Measurements from ENCODE around the gene HBEGF. TPM values are rescaled to one million over a fixed set of nuclear protein-coding genes. Genes with fewer than 3 reads are reported as not detected.
"Not testable (repeated sequence)": the region's sequence is repeated elsewhere in the genome, so short reads cannot be mapped to it uniquely, and the experiment has no call there.

The HBEGF gene
- total RNA-seq, 2 donors from 2014 or later, result 3.2 to 7.3 TPM

DNA sequence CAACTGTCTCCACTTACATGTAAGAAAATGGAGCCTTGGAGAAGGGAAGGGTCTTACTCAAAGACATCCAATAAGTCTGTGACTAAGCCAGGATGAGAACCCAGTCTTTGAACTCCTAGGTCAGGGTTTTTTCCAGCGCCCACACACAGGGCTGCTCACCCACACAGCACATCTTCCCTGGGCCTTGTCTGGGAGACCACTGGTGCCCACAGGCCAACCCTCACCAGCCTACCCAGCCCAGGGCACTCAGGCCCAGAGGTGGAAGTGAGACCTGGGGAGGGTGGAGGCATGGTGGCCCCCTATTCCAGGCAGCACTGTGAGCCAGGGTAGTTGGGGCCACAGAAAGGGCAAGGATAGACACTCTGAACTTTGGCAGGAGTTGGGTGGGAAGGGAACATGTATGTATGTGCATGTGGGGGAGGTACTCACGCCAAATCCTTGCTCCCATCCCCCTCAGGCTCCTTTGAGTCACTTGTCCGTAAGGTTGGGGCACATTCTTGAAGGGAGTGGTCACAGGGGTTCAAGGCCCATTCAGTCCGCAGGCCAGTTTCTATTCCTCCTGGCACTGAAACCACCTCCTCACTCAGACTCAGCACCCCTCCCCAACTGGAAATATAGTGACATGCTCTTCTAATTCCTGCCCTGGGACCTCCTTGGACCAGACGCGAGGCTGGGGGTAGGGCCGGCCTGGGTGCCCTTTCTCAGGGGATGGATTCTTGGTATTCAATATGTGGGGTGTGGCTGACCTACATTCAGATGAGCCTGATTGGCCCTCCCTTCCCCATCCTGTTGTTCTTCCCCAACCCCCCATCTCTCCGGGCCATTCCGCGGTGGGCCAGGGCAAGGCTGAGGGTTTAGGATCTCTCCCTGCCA is 10.7 kb upstream of the HBEGF start:
- H3K4me1 Mint-ChIP-seq, result peaks cover 16% of the 10 kb centered on the region
- no peaks in the 10 kb centered on the region for H3K9me3 ChIP-seq (ENCODE audit: control insufficient read depth, low read length, poor library complexity, severe bottlenecking)
- no peaks in the 10 kb centered on the region for H3K27me3 Mint-ChIP-seq
- ATAC-seq (peak; percentile 61), DNase-seq (no peak)
- peak overlapping the region; percentile 95 for H3K4me3 Mint-ChIP-seq
- H3K27ac Mint-ChIP-seq, result peak overlapping the region; percentile 97
- peaks cover 2% of the 10 kb centered on the region for H3K36me3 Mint-ChIP-seq (ENCODE audit: low read depth)

- Mint-ChIP-seq H3K36me3 (ENCODE audit: low read depth) (peaks cover 2% of the 10 kb centered on the region), H3K4me1 (peaks cover 21% of the 10 kb centered on the region), H3K27me3 (no peaks in the 10 kb centered on the region), H3K27ac (no peak overlapping the region), H3K4me3 (no peak overlapping the region)
- no peaks in the 10 kb centered on the region for H3K9me3 ChIP-seq (ENCODE audit: control insufficient read depth, low read length, poor library complexity, severe bottlenecking)
- ATAC-seq, result no peak
- DNase-seq, result no peak
Observed at GRCh38 chr5:140355546-140355945, 9.1 kb upstream of the HBEGF start.

DNA sequence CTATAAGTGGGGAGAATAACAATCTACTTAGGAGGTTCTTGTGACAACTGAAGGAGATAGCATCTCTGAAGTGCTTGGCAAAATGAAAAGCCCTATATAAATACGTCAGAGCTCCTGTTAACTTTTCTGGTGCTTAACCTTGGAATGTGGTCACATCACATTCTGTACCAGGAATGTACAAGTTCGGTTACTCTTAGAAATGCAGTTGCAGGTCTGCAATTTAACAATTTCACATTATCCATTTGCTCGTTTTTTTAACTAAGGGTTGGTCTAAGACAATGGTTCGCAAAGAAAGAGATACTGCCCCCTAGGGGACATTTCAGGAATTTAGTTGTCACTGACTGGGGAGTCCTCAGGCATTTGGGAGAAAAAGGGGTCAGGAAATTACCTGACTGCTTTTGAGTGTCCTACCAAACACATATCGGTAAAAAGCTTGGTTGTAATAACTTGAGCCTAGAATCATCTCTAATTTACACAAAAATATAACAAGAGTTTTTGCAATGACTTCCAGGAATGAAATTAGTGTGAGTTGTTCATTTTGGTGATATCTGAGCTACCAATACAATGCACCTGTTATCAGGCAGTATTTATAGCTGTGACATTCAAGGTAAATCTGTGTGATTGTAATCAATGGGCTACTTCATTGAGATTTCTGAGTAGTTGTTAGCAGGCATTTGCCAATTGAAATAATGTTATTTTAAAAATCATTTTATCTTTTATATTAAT is 5.4 kb upstream of the HBEGF start:
- Mint-ChIP-seq H3K27me3 (no peaks in the 10 kb centered on the region), H3K36me3 (ENCODE audit: low read depth) (no peaks in the 10 kb centered on the region), H3K4me1 (peaks cover 7% of the 10 kb centered on the region), H3K4me3 (no peak overlapping the region), H3K27ac (no peak overlapping the region)
- no peaks in the 10 kb centered on the region for H3K9me3 ChIP-seq (ENCODE audit: control insufficient read depth, low read length, poor library complexity, severe bottlenecking)
- ATAC-seq, result peak; percentile 94
- peak in 1 of 3 donors; percentile 57 for DNase-seq

- DNase-seq (no peak), ATAC-seq (no peak)
- H3K27me3 Mint-ChIP-seq, result no peaks in the 10 kb centered on the region
- H3K36me3 Mint-ChIP-seq (ENCODE audit: low read depth), result peaks cover 2% of the 10 kb centered on the region
- H3K4me3 Mint-ChIP-seq, result no peak overlapping the region
- H3K27ac Mint-ChIP-seq, result no peak overlapping the region
- no peaks in the 10 kb centered on the region for H3K9me3 ChIP-seq (ENCODE audit: control insufficient read depth, low read length, poor library complexity, severe bottlenecking)
- peaks cover 12% of the 10 kb centered on the region for H3K4me1 Mint-ChIP-seq
Observed at GRCh38 chr5:140349244-140349643, 2.8 kb upstream of the HBEGF start.

DNA sequence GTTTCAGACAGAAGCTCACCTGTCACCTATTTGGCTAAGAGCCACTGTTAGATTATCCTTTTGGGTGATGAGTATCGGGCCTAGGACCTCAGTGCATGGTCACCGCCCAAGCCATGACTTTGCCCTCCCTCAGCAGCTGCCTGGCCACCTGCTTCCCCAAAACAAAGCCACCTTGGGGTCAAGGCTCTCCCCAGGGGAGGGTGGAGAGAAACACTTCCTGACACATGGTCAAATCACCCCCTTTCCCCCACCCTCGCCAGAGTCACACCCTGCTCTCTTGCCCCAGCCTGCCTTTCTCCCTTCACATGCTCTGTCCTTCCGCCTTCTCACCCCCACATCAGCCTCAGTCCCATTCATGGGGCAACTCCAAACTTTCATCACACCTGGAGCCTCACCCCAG is 1.7 kb upstream of the HBEGF start:
- H3K36me3 Mint-ChIP-seq (ENCODE audit: low read depth), result peaks cover 2% of the 10 kb centered on the region
- H3K27me3 Mint-ChIP-seq, result no peaks in the 10 kb centered on the region
- peaks cover 17% of the 10 kb centered on the region for H3K4me1 Mint-ChIP-seq
- H3K9me3 ChIP-seq (ENCODE audit: control insufficient read depth, low read length, poor library complexity, severe bottlenecking), result no peaks in the 10 kb centered on the region
- H3K27ac Mint-ChIP-seq, result no peak overlapping the region
- ATAC-seq, result no peak
- no peak for DNase-seq
- no peak overlapping the region for H3K4me3 Mint-ChIP-seq

DNA sequence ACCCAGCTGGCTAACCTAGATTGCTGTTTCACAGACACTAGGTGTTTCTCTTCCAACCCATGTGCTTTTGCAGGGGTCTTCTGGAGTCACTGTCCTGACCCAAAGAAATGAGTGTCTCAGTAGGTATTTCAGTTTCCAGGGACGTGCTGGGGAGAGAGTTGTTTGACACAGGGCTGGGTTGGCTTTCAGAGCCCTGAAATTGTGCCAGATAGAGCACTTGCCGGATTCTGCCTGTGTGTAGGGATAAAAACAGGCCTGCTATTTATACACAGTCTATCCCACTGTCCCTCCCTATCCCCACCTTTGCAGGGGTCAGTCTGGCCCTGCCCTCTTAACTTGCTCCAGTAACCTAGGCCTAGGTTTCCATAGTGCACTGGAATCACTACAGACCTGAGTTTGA is 957 bp upstream of the HBEGF start:
- peaks cover 25% of the 10 kb centered on the region for H3K4me1 Mint-ChIP-seq
- H3K9me3 ChIP-seq (ENCODE audit: control insufficient read depth, low read length, poor library complexity, severe bottlenecking), result no peaks in the 10 kb centered on the region
- H3K4me3 Mint-ChIP-seq, result peak overlapping the region; percentile 52
- DNase-seq, result no peak
- H3K27me3 Mint-ChIP-seq, result no peaks in the 10 kb centered on the region
- peak overlapping the region; percentile 14 for H3K27ac Mint-ChIP-seq
- no peak for ATAC-seq
- peaks cover 2% of the 10 kb centered on the region for H3K36me3 Mint-ChIP-seq (ENCODE audit: low read depth)

DNA sequence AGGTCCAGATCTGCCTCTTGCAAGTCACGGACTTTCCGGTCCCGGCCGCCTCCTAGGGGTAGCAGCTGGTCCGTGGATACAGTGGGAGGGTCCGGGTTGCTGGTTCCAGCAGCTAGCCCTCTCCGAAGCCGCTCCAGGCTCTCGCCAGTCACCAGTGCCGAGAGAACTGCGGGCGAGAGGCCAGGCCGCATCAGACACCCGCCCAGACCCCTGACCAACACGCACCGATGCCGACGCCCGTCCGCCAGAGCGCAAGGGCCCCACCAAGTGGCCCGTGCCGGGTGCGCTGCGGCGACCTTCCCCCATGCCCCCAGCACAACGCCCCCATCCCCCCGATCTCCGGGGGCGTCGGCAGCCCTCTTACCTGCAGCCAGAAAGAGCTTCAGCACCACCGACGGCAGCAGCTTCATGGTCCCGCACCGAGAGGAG is 470 bp downstream of the HBEGF start:
- Mint-ChIP-seq H3K4me1 (peaks cover 25% of the 10 kb centered on the region), H3K27ac (peak overlapping the region; percentile 14), H3K36me3 (ENCODE audit: low read depth) (peaks cover 2% of the 10 kb centered on the region), H3K4me3 (peak overlapping the region; percentile 89), H3K27me3 (no peaks in the 10 kb centered on the region)
- no peak for DNase-seq
- ATAC-seq, result no peak
- H3K9me3 ChIP-seq (ENCODE audit: control insufficient read depth, low read length, poor library complexity, severe bottlenecking), result no peaks in the 10 kb centered on the region

GRCh38 chr5:140344683-140345423 is 1.6 kb downstream of the HBEGF start:
- DNase-seq, result no peak
- ATAC-seq, result no peak

GRCh38 chr5:140343849-140344248 is 2.6 kb downstream of the HBEGF start:
- H3K27ac Mint-ChIP-seq, result peak overlapping the region; percentile 45
- H3K9me3 ChIP-seq (ENCODE audit: control insufficient read depth, low read length, poor library complexity, severe bottlenecking); DNase-seq; ATAC-seq; H3K36me3 Mint-ChIP-seq (ENCODE audit: low read depth); H3K27me3 Mint-ChIP-seq: not testable (repeated sequence)
- H3K4me3 Mint-ChIP-seq, result peak overlapping the region; percentile 9
- H3K4me1 Mint-ChIP-seq, result peaks cover 25% of the 10 kb centered on the region

More at GRCh38 chr5:140344683-140345423, 1.6 kb downstream of the HBEGF start:
- H3K9me3 ChIP-seq (ENCODE audit: control insufficient read depth, low read length, poor library complexity, severe bottlenecking), result no peaks in the 10 kb centered on the region
- Mint-ChIP-seq H3K4me3 (peak overlapping the region; percentile 19), H3K27ac (peak overlapping the region; percentile 45), H3K4me1 (peaks cover 25% of the 10 kb centered on the region), H3K36me3 (ENCODE audit: low read depth) (peaks cover 2% of the 10 kb centered on the region), H3K27me3 (no peaks in the 10 kb centered on the region)

DNA sequence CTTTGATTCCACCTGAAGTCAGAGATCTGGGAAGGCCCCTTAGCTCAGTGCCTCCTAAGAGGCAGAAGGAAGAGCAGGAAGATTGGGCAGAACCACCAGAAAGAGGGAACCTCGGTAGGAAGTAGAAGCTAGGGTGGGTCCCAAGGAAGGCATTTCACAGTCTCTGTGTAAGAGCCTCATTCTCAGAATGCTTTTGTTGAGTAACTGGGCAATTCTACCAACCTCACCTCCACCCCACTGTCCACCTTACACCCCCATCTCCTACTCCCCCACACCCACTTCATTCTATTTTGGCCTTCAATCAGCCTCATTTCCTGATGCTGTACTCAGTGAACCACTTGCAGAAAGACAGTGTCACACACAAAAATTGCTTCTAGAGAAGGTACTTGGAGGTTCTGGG is 3.5 kb downstream of the HBEGF start:
- peaks cover 2% of the 10 kb centered on the region for H3K36me3 Mint-ChIP-seq (ENCODE audit: low read depth)
- H3K27ac Mint-ChIP-seq, result peak overlapping the region; percentile 24
- no peaks in the 10 kb centered on the region for H3K9me3 ChIP-seq (ENCODE audit: control insufficient read depth, low read length, poor library complexity, severe bottlenecking)
- no peaks in the 10 kb centered on the region for H3K27me3 Mint-ChIP-seq
- H3K4me1 Mint-ChIP-seq, result peaks cover 23% of the 10 kb centered on the region
- DNase-seq (no peak), ATAC-seq (no peak)
- H3K4me3 Mint-ChIP-seq, result peak overlapping the region; percentile 22

GRCh38 chr5:140342287-140342686 is 4.1 kb downstream of the HBEGF start:
- H3K9me3 ChIP-seq (ENCODE audit: control insufficient read depth, low read length, poor library complexity, severe bottlenecking), result no peaks in the 10 kb centered on the region
- H3K27ac Mint-ChIP-seq, result peak overlapping the region; percentile 24
- no peak for DNase-seq
- no peaks in the 10 kb centered on the region for H3K27me3 Mint-ChIP-seq
- peaks cover 2% of the 10 kb centered on the region for H3K36me3 Mint-ChIP-seq (ENCODE audit: low read depth)
- H3K4me3 Mint-ChIP-seq, result peak overlapping the region; percentile 22
- peaks cover 23% of the 10 kb centered on the region for H3K4me1 Mint-ChIP-seq
- ATAC-seq, result no peak

DNA sequence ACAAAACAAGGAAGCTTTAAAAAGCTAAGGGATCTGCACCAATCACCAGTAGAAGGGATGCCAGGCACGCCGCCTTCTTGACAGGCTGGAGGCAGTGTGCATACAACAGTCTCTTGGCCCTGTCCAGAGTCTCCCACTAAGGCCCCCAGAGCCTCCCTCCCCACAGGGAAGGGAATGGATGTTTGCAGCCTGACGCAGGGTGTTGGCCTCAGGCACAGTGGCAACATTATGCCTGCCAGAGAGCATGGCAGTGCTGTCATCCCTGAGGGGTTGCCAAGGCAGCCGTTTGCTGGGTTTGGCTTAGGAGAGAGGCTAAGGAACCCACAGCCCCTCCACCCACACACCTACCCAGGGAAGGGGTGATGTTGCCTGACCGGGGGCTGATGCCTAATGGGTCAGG is 4.8 kb downstream of the HBEGF start:
- Mint-ChIP-seq H3K4me3 (no peak overlapping the region), H3K27ac (no peak overlapping the region), H3K4me1 (peaks cover 23% of the 10 kb centered on the region), H3K27me3 (no peaks in the 10 kb centered on the region), H3K36me3 (ENCODE audit: low read depth) (peaks cover 2% of the 10 kb centered on the region)
- no peaks in the 10 kb centered on the region for H3K9me3 ChIP-seq (ENCODE audit: control insufficient read depth, low read length, poor library complexity, severe bottlenecking)
- DNase-seq (no peak), ATAC-seq (no peak)

DNA sequence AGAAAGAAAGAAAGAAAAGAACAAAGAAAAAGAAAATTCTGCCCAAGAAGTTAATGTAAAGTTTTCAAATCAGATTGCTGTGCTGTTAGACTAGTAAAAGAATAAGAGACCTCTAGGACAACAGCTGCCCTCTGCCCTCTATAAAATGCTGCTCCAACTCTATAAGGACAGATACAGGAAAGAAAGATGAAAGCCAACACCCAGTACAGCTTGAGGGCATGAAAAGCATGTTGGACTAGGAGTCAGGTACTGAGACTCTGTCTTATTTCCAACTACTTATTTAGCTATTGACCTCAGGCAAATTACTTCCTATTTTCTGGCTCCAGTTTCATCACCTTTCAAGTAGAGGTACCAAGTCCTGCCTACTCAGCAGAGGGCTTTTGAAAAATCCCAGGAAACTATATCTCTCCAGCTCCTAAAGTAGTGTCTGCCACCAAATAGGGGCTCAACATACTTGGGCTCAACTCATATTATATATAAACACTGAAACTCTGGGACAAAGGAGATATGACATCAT is 5.7 kb downstream of the HBEGF start:
- Mint-ChIP-seq H3K27ac (peak overlapping the region; percentile 9), H3K4me1 (peaks cover 23% of the 10 kb centered on the region), H3K36me3 (ENCODE audit: low read depth) (peaks cover 2% of the 10 kb centered on the region), H3K27me3 (no peaks in the 10 kb centered on the region), H3K4me3 (no peak overlapping the region)
- DNase-seq (no peak), ATAC-seq (no peak)
- H3K9me3 ChIP-seq (ENCODE audit: control insufficient read depth, low read length, poor library complexity, severe bottlenecking), result no peaks in the 10 kb centered on the region

All from T-helper 17 cell (primary cell).